ENCODE measurements around the gene RAET1E. TPM values are rescaled to one million over a fixed set of nuclear protein-coding genes. Genes with fewer than 3 reads are reported as not detected.
A peak's percentile ranks its signal among the peaks of the same experiment; 100 is the strongest.
"Not testable (repeated sequence)": the region's sequence is repeated elsewhere in the genome, so short reads cannot be mapped to it uniquely, and the experiment has no call there.

RAET1E gene
- total and polyA plus RNA-seq, 9 of the 15 experiments (the other 6 are each of a cell fraction or from before 2014, with no cell fraction given): not detected

- no peak for TF ChIP-seq ZNF12 (CRISPR knock-in tag; IDR thresholded peaks at IDR 0.05)
These were observed 24.9 kb upstream of the RAET1E start, which contains the start of gene RAET1G (continued) for GRCh38 chr6:149922642-149923326.

DNA sequence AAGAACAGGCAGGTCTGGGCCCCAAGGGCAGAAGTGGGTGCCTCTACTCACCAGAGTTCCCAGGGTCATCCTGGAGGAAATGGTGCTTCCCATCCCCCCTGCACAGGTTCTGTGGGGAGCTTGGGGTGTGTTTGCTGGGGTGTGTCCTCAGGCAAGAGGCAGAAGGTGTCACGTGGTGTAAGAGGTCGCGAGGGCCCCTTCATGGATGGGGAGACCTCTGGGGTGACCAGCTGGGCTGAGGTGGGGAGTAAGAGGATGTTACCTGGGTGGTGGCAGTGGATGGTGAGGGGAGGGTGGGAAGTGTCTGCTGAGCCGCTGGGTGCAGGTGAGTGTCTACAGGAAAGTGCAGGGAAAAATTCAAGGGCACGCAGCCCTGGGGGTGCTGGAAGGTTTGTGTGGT, 24.2 kb upstream of the RAET1E start:
- FAIRE-seq; H3K27ac ChIP-seq (ENCODE audit: extremely low read depth, low read depth, low read length); H2AFZ ChIP-seq (ENCODE audit: low read depth, low read length); H3K4me2 ChIP-seq (ENCODE audit: insufficient read depth, low read length); H3K79me2 ChIP-seq (ENCODE audit: control insufficient read depth, insufficient read depth, low read length); BruUV-seq (replicated peaks); H3K36me3 ChIP-seq (ENCODE audit: control insufficient read depth, insufficient read depth, low read length); intact Hi-C loops (cut with micrococcal nuclease); H3K9me1 ChIP-seq (ENCODE audit: control insufficient read depth, insufficient read depth, low read length); ATAC-seq; H3K9me3 ChIP-seq (replicated peaks; ENCODE audit: control insufficient read depth, insufficient read depth, low read depth, low read length); H4K20me1 ChIP-seq (replicated peaks; ENCODE audit: control insufficient read depth, insufficient read depth, low read length); CTCF ChIA-PET (ENCODE audit: low intra/inter-chr PET ratio); DNase-seq (ENCODE audit: extremely low read depth in 1 of 4, low spot score in 3 of 4); H3K4me3 ChIP-seq: not testable (repeated sequence)
- Histone ChIP-seq H3K27me3 (ENCODE audit: control insufficient read depth in 2 of 2, insufficient read depth in 2 of 2, low read length in 2 of 2) (peaks cover 13 to 67% of the 10 kb centered on the region in 2 experiments; a peak in 4 of 5 replicates), H3K4me1 (replicated peaks in 1 of 2; ENCODE audit: control insufficient read depth in 2 of 2, insufficient read depth in 2 of 2, low read length in 2 of 2) (peaks cover 0 to 26% of the 10 kb centered on the region in 2 experiments; a peak in 3 of 5 replicates), H3K9ac (ENCODE audit: insufficient read depth in 1 of 2, low read depth in 2 of 2, low read length in 2 of 2) (0 out of 4 replicates have a peak overlapping the region, but pooled peaks of 1 of the 2 experiments have one; percentile 19)
- POLR2A ChIA-PET: interaction anchor here (0.7 kb wide), 2 partner anchors 8 to 860 kb away, joined by 3 read pairs; no protein-coding TSS in a partner anchor
- 2% methylated on average over 5 of the region's 5 CpGs for WGBS (ENCODE audit: insufficient coverage, low coverage, missing lambda C conversion rate)
- in situ Hi-C loops (cut with MboI): loop anchor here (5.0 to 25.0 kb wide), 3 partner anchors 80 to 885 kb away; no protein-coding TSS in a partner anchor
- TF ChIP-seq TFE3 (CRISPR knock-in tag; IDR thresholded peaks at IDR 0.05) (peak; percentile 38; the same call in 1 of the 2 replicates), RAD51 (IDR thresholded peaks at IDR 0.05; ENCODE audit: borderline replicate concordance, low read depth) (0 out of 2 replicates have a peak, but pooled peaks have one; percentile 48), USF2 (CRISPR knock-in tag; IDR thresholded peaks at IDR 0.05) (peak; percentile 24; the same call in 1 of the 2 replicates), USF1 (CRISPR knock-in tag; IDR thresholded peaks at IDR 0.05) (peak; percentile 32; the same call in 1 of the 2 replicates)

Data from K562 (cell line).